HG02870 (cell line): Measurements from ENCODE around the gene RANGAP1.

Source experiments
- ATAC-seq: cut with Tn5 transposase; IDR thresholded peaks from one replicate; pipeline ENCODE4 v1.9.1; 2021; ENCODE audit warnings: mild to moderate bottlenecking, moderate library complexity; ENCODE audit not compliant: unreplicated experiment

RANGAP1 gene

DNA sequence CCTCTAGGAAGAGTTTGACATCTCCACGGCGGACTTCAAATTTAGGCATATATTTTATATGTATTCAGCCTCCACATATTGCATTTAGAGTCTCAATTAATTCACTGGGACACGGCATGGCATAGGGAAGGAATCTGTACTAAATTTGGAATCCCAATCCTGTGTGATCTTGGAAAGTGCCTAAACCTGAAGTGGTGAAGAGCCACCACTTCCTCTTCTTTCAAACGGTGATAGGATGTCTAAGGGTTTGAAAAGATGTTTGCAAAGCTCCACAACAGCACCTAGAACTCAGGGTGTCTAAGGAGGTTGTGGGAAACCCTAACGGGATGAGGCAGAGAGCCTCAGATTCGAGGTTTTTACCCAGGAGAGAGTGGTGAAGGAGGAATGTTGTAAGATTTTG lies 81.9 kb downstream of the RANGAP1 start:
- no peak for ATAC-seq

DNA sequence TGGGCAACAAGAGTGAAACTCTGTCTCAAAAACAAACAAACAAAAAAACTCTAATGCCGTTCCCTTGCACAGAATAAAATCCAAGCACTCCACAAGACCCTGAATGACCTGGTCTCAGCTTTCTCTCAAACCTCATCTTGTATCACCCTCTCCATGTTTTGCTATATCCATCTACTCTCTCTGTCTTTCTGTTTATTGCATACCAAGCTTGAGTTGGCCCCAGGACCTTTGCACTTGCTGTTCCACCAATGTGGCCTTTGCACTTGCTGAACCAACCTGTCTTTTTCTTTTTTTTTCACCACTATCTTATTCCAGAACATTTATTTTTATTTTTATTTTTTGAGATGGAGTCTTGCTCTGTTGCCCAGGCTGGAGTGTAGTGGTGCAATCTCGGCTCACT lies 82.9 kb downstream of the RANGAP1 start:
- ATAC-seq = no peak

DNA sequence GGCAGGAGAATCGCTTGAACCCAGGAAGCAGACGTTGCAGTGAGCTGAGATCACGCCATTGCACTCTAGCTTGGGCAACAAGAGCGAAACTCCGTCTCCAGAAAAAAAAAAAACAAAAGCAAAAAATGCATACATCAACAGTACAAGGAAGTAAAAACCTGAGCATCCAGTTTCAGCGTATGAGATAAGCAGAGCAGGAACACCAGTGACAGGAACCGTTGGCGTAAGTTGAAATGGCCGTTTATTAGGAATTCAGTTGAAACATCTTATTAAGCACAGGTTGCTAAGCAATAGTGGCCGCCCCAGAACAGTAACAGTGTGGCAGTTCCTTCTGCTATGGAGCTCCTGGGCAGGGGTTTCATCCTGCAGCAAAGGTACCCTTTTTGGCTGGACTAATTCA lies 84.8 kb downstream of the RANGAP1 start:
- no peak for ATAC-seq

DNA sequence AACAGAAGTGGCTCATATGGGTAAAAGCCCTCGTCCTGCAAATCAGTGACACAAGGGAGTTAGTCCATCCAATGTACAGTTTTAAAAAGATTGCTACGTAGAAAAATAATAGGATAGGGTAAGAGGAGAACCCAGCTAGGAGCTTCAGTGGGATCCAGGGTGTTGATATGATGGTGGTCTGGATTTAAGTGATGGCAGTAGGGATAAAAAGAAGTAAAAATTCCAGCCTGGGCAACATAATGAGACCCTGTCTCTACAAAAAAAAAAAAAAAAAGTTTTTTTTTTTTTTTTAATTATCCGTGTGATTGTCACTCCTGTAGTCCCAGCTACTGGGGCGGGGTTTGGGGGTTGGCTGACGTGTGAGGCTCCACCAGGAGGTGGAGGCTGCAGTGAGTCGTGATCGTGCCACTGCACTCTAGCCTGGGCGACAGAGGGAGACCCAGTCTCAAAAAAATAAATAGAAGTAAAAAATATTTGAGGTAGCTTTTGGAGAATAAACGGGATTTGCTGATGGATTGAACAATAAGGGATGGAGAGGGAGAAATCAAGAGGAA lies 87.9 kb downstream of the RANGAP1 start:
- no peak for ATAC-seq

DNA sequence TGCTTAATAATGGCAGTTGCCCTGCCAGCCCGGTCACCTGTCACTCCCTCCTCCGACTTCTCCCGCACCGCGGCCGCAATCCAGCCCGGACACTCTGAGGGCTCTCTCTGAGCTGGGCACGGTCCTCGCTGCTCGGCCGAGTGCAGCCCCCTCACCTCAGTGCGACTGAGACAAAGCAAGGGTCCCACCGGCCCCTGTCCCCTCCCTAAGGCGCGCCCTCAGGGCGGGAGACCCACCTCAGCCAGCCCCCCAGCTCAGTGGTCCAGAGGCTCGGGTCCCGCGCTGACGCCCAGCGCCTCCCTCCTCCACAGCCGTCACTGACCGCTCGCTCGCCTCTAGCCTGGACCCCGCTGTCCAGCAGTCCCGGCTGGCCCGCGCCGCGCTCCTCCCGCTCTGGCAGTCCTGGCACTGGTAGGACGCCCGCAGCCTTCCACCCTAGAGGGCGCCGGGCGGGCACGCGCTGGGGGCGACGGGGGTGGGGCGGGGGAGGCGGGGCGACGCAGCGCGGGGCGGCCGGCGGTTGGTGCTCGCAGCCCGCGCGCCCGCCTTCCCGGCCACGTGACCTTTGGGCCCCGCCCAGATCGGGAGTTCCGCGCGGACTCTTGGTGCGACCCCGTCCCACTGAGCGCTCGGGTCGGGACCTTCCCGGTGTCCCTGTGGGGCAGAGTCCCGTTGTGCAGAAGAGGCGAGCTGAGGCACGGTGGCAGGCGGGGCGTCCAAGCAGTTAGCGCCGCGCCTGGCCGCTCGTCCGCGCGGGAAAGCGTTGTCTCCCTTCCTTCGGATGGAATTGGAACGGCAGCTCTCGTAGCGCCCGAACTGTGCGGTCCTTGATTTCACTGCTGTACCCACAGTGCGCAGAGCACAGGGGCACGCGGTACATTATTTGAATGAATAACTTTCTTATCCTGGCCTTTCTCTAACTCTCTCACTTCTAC lies 88.7 kb downstream of the RANGAP1 start:
- ATAC-seq = peak; percentile 75
